ENCODE results near the gene MAMDC2.

- no peak for TF ChIP-seq CTCF (IDR thresholded peaks at IDR 0.05; ENCODE audit: insufficient read depth, low read depth, low read length)
- TF ChIP-seq EZH2 (IDR thresholded peaks at IDR 0.05; ENCODE audit: insufficient read depth, low read length): no peak
These were observed 20.8 kb downstream of the MAMDC2 start for GRCh38 chr9:70064496-70064895.

Data from astrocyte (in vitro differentiated cells and primary cell).